Measurements from ENCODE around the gene NEB.

Gene NEB

DNA sequence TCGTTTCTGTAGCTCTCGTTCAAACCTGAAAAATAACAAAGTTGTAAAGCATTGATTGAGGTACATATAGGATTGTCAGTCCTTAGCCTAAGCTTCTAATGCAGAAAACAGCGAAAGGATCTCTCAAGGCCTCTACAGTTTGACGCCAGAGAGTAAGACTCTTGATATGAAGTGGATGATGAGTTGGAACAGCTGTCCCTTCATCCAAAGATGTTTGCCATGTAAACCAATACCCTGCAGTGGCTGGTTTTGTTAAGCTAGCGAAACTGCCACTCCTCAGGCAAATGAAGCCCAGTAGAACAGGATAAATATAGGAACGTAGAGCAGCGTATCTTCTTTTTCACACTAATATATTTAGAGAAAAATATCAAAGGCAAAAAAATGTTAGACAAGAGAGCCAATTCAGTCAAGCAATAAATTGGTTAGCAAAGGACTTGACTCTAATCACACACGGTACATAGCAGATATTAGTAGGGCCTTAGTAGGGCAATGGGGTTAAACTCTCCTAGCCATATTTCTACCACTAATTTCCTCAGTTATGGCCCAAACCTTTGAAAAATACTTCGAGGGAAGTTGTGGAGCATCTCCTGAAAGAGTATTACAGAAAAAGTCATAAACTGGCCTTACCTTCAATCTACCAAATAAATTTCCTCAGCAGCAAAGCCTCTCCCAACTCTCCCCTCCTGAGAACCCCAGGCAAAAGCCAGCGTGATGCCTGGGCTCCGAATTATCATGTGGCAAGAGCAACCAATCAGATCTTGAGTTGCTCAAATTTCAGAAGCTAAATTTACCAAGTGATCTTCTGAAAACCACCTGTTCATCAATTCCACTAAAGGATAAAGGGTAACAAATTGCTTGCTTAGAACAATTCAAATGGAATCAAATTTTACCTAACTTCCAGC, at the start of gene NEB:
TSS of gene NEB (minus strand) at position 706 of the 902 bp plus-strand sequence. CDS start 1,320 bp downstream, outside the sequence.
- DNase-seq, result no peak

DNA sequence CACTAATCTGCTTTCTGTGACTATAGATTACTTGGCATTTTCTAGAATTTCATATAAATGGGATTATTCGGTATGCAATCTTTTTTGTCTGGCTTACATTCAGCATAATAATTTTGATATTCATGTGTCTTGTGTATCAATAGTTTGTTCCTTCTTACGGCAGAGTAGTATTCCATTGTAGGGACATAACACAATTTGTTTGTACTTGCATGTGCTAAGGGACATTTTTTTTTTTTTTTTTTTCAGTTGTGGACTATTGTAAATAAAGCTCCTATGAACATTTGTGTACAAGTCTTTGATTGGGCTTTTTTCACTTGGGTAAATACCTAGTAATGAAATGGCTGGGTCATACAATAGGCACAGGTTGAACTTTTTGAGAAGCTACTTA, 48.9 kb upstream of the NEB start:
- DNase-seq, result no peak

GRCh38 chr2:151782378-151783132, 48.3 kb upstream of the NEB start:
- no peak for DNase-seq

DNA sequence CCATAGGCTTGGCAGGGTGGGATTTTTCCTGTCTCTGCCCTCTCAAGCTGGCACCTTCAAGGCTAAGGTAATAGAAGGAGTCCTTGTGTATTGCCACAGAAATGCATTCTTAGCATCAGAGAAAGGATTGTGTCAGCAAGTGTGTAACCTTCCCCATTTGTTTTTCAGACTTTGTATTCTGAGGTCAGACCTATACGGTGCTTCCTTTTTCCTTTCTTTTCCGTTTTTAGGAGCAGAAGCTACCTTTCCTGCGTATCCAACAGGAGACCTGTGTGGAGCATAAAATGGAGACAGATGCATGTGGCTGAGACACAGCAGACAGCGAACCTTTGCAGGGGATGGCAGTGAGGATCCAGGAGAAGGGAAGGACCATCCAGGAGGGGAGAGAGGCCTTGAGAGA, 47.4 kb upstream of the NEB start:
- DNase-seq, result no peak

GRCh38 chr2:151780938-151781337, 46.7 kb upstream of the NEB start:
- DNase-seq, result no peak

- no peak for DNase-seq
Observed at GRCh38 chr2:151777935-151778334, 43.7 kb upstream of the NEB start.

DNA sequence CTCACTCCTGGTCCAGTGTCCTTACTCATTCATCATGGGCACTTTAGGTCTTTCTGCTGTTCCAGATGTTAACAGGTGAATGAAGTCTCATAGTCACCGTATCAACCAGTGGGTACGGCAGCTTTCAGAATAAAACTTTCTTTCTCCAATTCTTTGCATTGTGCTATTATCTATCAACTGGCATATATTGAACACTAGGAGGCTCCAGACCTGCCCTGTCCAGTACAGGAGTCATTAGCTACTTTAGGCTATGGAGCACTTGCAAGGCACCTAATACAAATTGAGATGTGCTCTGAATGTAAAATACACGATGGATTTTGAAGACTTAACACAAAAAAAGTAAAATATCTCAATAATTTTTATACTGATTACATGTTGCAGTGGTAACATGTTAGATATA, 43.2 kb upstream of the NEB start:
- no peak for DNase-seq

DNA sequence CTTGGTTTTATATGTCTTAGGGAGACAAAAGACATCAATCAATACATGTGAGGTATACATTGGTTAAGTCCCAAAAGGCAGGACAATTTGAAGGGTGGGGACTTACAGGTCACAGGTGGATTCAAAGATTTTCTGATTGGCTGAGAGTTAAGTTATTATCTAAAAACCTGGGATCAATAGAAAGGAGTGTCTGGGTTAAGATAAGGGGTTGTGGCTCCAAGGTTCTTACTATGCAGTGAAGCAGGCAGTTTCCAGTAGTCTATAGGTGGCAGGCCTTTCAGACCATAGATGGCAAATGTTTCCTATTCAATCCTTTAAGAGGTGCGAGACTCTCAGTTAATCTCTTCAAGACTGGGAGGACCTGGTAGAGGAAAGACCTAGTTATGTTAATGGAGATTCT, 42.1 kb upstream of the NEB start:
- no peak for DNase-seq

- DNase-seq, result no peak
Observed at GRCh38 chr2:151775057-151775740, 40.9 kb upstream of the NEB start.

DNA sequence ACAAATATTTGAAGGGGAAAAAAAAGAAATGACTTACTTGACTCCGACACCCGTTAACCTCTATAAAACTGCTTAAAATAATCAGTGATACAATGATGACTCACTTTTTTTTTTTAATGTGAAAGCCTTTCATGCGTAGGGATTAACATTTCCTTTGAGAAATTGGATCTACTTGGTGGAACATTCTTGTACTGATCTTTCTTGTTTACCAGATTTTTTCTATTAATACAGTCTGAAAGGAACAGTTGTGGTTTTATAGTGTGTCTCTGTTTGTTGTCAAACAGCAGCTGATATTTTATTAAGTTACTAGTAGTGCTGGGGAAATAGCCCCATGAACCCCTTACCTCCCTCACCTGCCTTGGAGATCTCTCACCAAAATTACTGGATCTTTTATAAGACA, 40.2 kb upstream of the NEB start:
- DNase-seq, result no peak

GRCh38 chr2:151771599-151772358, 37.5 kb upstream of the NEB start:
- DNase-seq, result no peak

GRCh38 chr2:151770995-151771394, 36.7 kb upstream of the NEB start:
- no peak for DNase-seq

DNA sequence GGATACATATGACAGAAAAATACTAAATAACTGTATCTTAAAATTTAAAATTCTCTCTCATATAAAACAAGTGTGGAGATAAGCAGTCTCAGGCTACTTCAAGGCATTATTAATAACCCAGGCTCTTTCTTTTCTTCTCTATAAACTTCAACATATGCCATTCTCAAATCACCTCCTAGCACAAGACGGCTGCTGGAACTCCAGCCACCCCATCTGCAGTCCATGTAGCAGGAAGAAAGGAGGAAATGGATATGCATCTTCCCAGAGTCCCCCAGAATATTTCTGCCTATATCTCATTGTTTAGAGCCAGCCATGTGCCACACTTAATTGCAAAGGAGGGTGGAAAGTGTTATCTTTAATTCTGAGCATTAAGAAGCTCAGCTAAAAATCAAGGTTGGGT, 35.3 kb upstream of the NEB start:
- DNase-seq, result no peak

- no peak for DNase-seq
Observed at GRCh38 chr2:151767536-151767935, 33.3 kb upstream of the NEB start.

DNA sequence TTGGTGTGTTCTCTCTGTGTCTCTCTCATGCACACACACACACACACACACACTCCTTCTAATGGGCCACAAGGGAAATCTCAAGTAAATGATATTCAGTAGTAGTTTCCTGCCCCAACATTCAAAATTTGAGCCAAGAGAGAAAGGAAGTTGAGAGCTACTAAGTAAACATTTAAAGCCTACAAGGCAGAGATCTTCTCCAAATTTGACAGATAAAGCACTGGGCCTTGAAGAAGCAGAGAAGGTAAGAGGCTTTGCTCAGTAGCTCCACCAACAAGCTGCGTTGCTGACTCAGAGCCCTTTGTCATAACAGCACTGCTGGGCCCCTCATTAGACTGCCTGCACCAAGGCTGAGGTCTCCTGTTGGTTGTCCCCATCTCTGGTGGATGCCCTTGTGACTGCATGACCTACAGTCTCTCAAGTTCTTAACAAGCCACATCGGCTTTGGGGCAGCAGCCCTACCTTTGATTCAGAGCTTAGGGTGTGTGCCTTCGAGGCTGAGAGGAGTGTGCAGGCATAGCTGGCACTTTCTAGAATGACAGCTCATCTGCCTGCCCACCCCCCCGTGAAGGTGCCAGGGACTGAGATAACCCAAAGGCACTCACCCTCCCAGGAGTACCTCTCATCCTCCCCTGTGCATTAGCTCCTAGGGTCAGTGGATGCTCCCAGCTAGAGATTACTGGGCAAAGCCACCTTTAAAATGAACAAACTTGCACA, 32.3 kb upstream of the NEB start:
- no peak for DNase-seq

DNA sequence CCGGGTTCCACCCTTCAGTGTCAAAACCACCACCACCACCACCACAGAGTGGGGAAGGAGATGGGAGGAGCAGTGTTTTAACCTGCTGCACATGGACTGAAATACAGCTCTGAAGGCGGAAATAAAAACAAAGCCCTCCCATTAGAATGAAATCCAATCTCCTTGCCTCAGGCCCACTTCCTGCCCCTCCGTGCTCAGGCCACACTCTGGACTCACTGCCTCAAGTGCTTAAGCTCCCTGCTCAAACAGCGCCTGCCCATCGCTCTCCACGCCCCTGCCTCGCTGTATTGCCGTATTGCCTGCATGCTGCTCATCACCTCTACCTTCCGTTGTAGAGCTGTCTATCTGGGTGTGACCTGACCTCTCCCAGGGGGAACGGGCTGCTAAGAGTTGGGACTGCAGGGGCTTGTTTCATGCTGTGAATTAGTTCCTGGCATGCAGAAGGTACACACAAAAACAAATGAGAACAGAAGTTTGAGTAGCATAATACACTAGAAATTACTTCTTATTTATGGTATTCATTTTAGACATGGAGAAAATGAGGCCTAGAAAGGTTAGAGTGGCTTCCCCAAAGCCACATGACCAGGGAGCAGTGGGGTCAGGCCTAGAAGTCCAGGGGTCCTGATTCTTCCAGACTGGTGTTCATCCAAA, 31.6 kb upstream of the NEB start:
- DNase-seq, result no peak

- DNase-seq, result no peak
Observed at GRCh38 chr2:151762694-151763093, 28.4 kb upstream of the NEB start.

- DNase-seq, result no peak
Observed at GRCh38 chr2:151761687-151762086, 27.4 kb upstream of the NEB start.

DNA sequence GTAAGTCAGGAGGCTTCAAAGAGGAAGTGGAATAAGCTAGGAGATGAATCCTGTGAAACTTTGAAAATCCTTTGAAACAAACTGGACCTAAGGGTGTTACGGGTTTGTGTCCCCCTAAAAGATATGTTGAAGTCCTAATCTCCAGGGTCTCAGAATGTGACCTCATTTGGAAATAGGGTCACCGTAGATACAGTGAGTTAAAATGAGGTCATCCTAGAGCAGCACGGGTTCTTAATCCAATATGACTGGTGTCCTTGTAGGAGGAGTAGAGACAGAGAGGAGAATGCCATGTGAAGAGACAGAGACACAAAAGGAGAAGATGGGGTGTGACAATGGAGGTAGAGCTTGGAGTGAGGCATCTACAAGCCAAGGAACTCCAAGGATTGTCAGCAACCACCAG, 26.9 kb upstream of the NEB start:
- DNase-seq, result no peak

- DNase-seq, result no peak
Observed at GRCh38 chr2:151760139-151760650, 25.9 kb upstream of the NEB start.

GRCh38 chr2:151758744-151759143, 24.5 kb upstream of the NEB start:
- no peak for DNase-seq

Data from activated CD4-positive, alpha-beta T cell treated with anti-CD3 and anti-CD28 coated beads, Interleukin-2, amount 50 U/mL, for 4 hours (primary cell).